ENCODE results near the gene CXCL8.

CXCL8 gene

DNA sequence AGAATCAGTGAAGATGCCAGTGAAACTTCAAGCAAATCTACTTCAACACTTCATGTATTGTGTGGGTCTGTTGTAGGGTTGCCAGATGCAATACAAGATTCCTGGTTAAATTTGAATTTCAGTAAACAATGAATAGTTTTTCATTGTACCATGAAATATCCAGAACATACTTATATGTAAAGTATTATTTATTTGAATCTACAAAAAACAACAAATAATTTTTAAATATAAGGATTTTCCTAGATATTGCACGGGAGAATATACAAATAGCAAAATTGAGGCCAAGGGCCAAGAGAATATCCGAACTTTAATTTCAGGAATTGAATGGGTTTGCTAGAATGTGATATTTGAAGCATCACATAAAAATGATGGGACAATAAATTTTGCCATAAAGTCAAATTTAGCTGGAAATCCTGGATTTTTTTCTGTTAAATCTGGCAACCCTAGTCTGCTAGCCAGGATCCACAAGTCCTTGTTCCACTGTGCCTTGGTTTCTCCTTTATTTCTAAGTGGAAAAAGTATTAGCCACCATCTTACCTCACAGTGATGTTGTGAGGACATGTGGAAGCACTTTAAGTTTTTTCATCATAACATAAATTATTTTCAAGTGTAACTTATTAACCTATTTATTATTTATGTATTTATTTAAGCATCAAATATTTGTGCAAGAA, 2.3 kb downstream of the CXCL8 start:
- no peaks in the 10 kb centered on the region for H3K9me3 ChIP-seq (ENCODE audit: control insufficient read depth, insufficient read depth, low read length)
- DNase-seq (ENCODE audit: low read depth, low spot score) = no peak
- H3K27ac ChIP-seq (ENCODE audit: low read length) = no peak overlapping the region
- H3K4me1 ChIP-seq (ENCODE audit: control insufficient read depth, insufficient read depth, low read length) = no peaks in the 10 kb centered on the region
- WGBS (ENCODE audit: insufficient coverage, insufficient read length) = no CpG with 5 or more reads among the region's 2 CpGs
- H3K27me3 ChIP-seq (ENCODE audit: control insufficient read depth, insufficient read depth, low read length) = no peaks in the 10 kb centered on the region
- H3K4me3 ChIP-seq (ENCODE audit: low read length) = no peak overlapping the region
- no peaks in the 10 kb centered on the region for H3K36me3 ChIP-seq (ENCODE audit: control insufficient read depth, insufficient read depth, low read length)

DNA sequence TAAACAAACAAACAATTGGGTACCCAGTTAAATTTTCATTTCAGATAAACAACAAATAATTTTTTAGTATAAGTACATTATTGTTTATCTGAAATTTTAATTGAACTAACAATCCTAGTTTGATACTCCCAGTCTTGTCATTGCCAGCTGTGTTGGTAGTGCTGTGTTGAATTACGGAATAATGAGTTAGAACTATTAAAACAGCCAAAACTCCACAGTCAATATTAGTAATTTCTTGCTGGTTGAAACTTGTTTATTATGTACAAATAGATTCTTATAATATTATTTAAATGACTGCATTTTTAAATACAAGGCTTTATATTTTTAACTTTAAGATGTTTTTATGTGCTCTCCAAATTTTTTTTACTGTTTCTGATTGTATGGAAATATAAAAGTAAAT, 2.9 kb downstream of the CXCL8 start:
- Histone ChIP-seq H3K27me3 (ENCODE audit: control insufficient read depth, insufficient read depth, low read length) (no peaks in the 10 kb centered on the region), H3K36me3 (ENCODE audit: control insufficient read depth, insufficient read depth, low read length) (no peaks in the 10 kb centered on the region), H3K27ac (ENCODE audit: low read length) (no peak overlapping the region), H3K4me1 (ENCODE audit: control insufficient read depth, insufficient read depth, low read length) (no peaks in the 10 kb centered on the region), H3K9me3 (ENCODE audit: control insufficient read depth, insufficient read depth, low read length) (no peaks in the 10 kb centered on the region), H3K4me3 (ENCODE audit: low read length) (no peak overlapping the region)
- no peak for DNase-seq (ENCODE audit: low read depth, low spot score)
- WGBS (ENCODE audit: insufficient coverage, insufficient read length) = no CpG with 5 or more reads among the region's 1 CpG

DNA sequence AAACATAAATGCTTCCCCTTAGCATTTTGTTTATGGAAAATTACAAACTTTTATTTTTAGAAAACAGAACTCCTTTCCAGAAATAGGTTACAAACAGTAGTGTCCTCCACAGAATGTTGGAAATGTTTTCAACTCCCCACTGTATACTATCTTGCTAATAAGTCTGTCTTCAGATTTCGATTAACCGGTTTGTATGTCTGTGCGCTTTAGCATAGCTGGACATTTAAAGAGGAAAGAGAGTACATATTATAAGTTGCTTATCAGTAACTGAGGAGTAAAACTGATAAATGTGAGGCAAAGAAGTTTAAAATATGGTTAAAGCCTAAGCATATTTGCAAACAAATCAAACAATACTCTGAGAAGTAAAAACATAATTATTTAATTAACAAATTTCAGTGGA, 3.4 kb downstream of the CXCL8 start:
- no peak overlapping the region for H3K27ac ChIP-seq (ENCODE audit: low read length)
- H3K4me3 ChIP-seq (ENCODE audit: low read length) = no peak overlapping the region
- no peaks in the 10 kb centered on the region for H3K9me3 ChIP-seq (ENCODE audit: control insufficient read depth, insufficient read depth, low read length)
- no peaks in the 10 kb centered on the region for H3K36me3 ChIP-seq (ENCODE audit: control insufficient read depth, insufficient read depth, low read length)
- WGBS (ENCODE audit: insufficient coverage, insufficient read length) = no CpG with 5 or more reads among the region's 3 CpGs
- DNase-seq (ENCODE audit: low read depth, low spot score) = no peak
- H3K27me3 ChIP-seq (ENCODE audit: control insufficient read depth, insufficient read depth, low read length) = no peaks in the 10 kb centered on the region
- H3K4me1 ChIP-seq (ENCODE audit: control insufficient read depth, insufficient read depth, low read length) = no peaks in the 10 kb centered on the region

DNA sequence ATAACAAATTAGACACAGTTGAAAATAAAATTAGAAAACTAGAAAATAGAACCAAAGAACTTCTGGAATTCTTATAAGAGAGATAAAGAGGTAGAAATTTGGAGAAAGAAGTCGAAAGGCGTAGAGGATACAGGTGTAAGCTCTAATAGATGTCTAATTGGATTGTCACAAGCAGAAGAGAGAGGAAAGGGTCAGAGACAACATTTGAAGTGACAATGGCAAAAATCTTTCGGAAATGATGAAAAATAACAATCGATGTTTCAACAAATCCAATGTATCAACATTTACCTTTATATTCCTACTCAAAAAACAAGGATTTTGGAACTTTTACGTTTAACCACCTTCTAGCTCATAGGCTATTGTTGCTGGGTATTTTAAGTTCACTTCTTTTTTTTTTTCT, 3.8 kb downstream of the CXCL8 start:
- H3K4me1 ChIP-seq (ENCODE audit: control insufficient read depth, insufficient read depth, low read length) = no peaks in the 10 kb centered on the region
- H3K27me3 ChIP-seq (ENCODE audit: control insufficient read depth, insufficient read depth, low read length) = no peaks in the 10 kb centered on the region
- no peak overlapping the region for H3K4me3 ChIP-seq (ENCODE audit: low read length)
- no peaks in the 10 kb centered on the region for H3K9me3 ChIP-seq (ENCODE audit: control insufficient read depth, insufficient read depth, low read length)
- no peaks in the 10 kb centered on the region for H3K36me3 ChIP-seq (ENCODE audit: control insufficient read depth, insufficient read depth, low read length)
- no peak for DNase-seq (ENCODE audit: low read depth, low spot score)
- 100% methylated on average over 2 of the region's 5 CpGs for WGBS (ENCODE audit: insufficient coverage, insufficient read length)
- no peak overlapping the region for H3K27ac ChIP-seq (ENCODE audit: low read length)

DNA sequence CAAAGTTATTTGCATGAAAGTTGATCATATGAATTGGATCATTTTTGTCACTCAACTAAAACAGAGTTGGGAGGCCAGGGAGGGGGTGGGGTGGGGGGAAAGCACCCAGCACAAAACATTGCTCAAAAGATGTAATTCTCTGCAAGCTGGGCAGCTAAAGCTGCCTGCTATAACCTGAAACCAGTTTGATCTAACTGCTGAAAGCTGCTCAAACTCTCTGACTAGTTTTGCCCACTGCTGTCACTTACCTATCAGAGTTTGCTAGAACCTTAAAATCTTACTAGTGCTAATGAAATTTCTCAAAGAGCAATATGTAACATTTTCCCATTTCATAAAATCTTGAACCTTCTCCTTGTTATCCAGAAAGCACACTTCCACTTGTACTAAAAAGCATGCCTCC, 10.4 kb downstream of the CXCL8 start:
- DNase-seq (ENCODE audit: low read depth, low spot score) = no peak
- Histone ChIP-seq H3K36me3 (ENCODE audit: control insufficient read depth, insufficient read depth, low read length) (no peaks in the 10 kb centered on the region), H3K27me3 (ENCODE audit: control insufficient read depth, insufficient read depth, low read length) (no peaks in the 10 kb centered on the region), H3K9me3 (ENCODE audit: control insufficient read depth, insufficient read depth, low read length) (no peaks in the 10 kb centered on the region), H3K4me1 (ENCODE audit: control insufficient read depth, insufficient read depth, low read length) (no peaks in the 10 kb centered on the region), H3K27ac (ENCODE audit: low read length) (no peak overlapping the region), H3K4me3 (ENCODE audit: low read length) (no peak overlapping the region)

DNA sequence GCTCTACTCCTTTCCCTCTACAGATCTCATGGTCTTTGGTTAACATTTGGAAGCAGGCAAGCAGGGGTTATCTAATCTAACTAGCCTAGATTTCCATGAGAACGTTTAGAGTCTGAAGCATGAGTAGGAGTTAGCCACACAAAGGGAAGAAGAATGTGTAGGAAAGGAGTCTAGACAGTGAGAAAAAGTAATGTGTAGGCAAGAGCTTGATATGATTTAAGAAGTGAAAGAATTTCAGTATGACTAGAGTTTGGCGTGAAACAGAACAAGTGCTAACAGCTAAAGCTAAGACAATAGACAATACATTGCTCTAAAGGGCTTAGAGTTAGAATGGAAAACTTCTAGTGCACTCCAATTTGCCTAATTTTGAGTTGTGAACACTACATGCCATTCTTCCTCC, 10.8 kb downstream of the CXCL8 start:
- Histone ChIP-seq H3K4me3 (ENCODE audit: low read length) (no peak overlapping the region), H3K4me1 (ENCODE audit: control insufficient read depth, insufficient read depth, low read length) (no peaks in the 10 kb centered on the region), H3K27ac (ENCODE audit: low read length) (no peak overlapping the region), H3K36me3 (ENCODE audit: control insufficient read depth, insufficient read depth, low read length) (no peaks in the 10 kb centered on the region), H3K27me3 (ENCODE audit: control insufficient read depth, insufficient read depth, low read length) (no peaks in the 10 kb centered on the region), H3K9me3 (ENCODE audit: control insufficient read depth, insufficient read depth, low read length) (no peaks in the 10 kb centered on the region)
- no peak for DNase-seq (ENCODE audit: low read depth, low spot score)
- WGBS (ENCODE audit: insufficient coverage, insufficient read length) = no CpG with 5 or more reads among the region's 2 CpGs

DNA sequence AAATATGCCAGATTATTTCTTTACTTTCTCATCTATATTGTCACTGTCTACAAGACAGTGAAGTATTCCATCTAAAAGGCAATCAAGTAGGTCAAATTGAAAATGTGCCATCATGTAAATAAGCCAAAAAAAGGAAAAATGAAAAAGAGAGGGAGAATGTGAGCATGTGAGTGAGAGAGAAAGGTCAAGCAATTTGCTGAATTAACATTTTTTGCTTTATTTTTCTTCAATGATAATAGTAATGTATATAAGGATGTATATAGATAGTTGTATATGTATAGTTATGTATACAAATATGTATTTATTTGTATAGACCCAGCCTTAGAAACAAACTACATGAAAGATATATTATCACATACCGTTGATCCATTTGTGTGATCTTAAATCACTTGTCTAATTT, 11.5 kb downstream of the CXCL8 start:
- H3K27me3 ChIP-seq (ENCODE audit: control insufficient read depth, insufficient read depth, low read length) = no peaks in the 10 kb centered on the region
- H3K4me3 ChIP-seq (ENCODE audit: low read length) = no peak overlapping the region
- DNase-seq (ENCODE audit: low read depth, low spot score) = no peak
- H3K27ac ChIP-seq (ENCODE audit: low read length) = no peak overlapping the region
- no peaks in the 10 kb centered on the region for H3K4me1 ChIP-seq (ENCODE audit: control insufficient read depth, insufficient read depth, low read length)
- H3K36me3 ChIP-seq (ENCODE audit: control insufficient read depth, insufficient read depth, low read length) = no peaks in the 10 kb centered on the region
- no CpG with 5 or more reads among the region's 1 CpG for WGBS (ENCODE audit: insufficient coverage, insufficient read length)
- no peaks in the 10 kb centered on the region for H3K9me3 ChIP-seq (ENCODE audit: control insufficient read depth, insufficient read depth, low read length)

DNA sequence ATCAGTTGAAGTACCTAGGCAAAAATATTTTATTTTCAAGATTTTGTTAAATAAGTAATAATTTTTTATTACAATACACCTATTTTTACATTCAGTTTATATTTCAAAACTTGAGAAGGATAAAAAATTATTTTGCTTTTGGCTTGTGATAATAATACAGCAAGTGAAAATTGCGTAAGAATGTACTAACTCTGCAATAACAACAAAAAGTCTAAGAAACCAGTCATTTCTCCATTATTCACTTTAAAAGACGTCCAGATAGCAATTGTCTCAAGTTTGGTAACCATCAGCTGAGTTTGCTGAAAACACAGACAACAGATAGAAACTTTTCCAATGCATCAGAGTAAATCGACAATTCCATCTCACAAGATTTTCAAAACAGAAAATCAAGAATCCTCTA, 12.1 kb downstream of the CXCL8 start:
- Histone ChIP-seq H3K4me1 (ENCODE audit: control insufficient read depth, insufficient read depth, low read length) (no peaks in the 10 kb centered on the region), H3K4me3 (ENCODE audit: low read length) (no peak overlapping the region), H3K27ac (ENCODE audit: low read length) (no peak overlapping the region), H3K27me3 (ENCODE audit: control insufficient read depth, insufficient read depth, low read length) (no peaks in the 10 kb centered on the region), H3K36me3 (ENCODE audit: control insufficient read depth, insufficient read depth, low read length) (no peaks in the 10 kb centered on the region), H3K9me3 (ENCODE audit: control insufficient read depth, insufficient read depth, low read length) (no peaks in the 10 kb centered on the region)
- no CpG with 5 or more reads among the region's 3 CpGs for WGBS (ENCODE audit: insufficient coverage, insufficient read length)
- DNase-seq (ENCODE audit: low read depth, low spot score) = no peak

DNA sequence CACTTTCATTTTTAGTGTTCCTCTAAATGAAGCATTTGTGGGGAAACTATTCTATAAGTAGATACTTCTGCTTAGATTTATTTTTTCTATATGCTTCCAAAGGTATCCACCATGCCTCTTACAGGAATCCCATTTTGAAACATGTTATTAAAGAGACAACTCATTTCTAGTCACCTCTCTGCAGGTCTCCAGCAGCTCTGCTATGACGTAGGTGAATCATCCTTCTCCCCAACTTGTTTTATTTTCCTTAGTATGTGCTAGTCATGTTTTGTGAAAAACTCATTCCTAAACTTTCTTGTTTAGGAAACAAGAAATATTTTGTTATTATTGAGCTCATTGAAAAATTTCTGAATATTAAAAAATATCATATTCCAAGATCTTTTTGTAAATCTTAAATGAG, 12.8 kb downstream of the CXCL8 start:
- DNase-seq (ENCODE audit: low read depth, low spot score) = no peak
- no peak overlapping the region for H3K27ac ChIP-seq (ENCODE audit: low read length)
- no CpG with 5 or more reads among the region's 1 CpG for WGBS (ENCODE audit: insufficient coverage, insufficient read length)
- H3K27me3 ChIP-seq (ENCODE audit: control insufficient read depth, insufficient read depth, low read length) = no peaks in the 10 kb centered on the region
- H3K36me3 ChIP-seq (ENCODE audit: control insufficient read depth, insufficient read depth, low read length) = no peaks in the 10 kb centered on the region
- H3K4me1 ChIP-seq (ENCODE audit: control insufficient read depth, insufficient read depth, low read length) = no peaks in the 10 kb centered on the region
- H3K4me3 ChIP-seq (ENCODE audit: low read length) = no peak overlapping the region
- no peaks in the 10 kb centered on the region for H3K9me3 ChIP-seq (ENCODE audit: control insufficient read depth, insufficient read depth, low read length)

DNA sequence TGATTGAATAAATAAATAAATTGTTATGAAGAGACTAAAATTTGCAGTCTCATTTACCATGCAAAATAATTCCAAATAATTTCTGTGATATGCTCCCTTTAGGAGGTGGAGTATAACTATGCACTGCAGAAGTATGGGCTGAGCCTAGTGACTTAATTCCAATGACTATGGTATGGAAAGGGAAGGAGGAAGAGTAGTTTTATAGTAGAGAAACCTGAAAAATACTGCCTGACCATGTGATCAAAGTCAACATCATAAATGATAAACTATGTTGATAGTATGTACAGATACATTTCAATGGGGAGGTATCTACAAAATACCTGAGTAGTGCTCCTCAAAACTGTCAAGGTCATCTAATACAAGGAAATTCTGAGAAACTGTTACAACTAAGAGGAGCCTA, 14.6 kb downstream of the CXCL8 start:
- no peak overlapping the region for H3K27ac ChIP-seq (ENCODE audit: low read length)
- no peaks in the 10 kb centered on the region for H3K27me3 ChIP-seq (ENCODE audit: control insufficient read depth, insufficient read depth, low read length)
- H3K4me1 ChIP-seq (ENCODE audit: control insufficient read depth, insufficient read depth, low read length) = no peaks in the 10 kb centered on the region
- H3K36me3 ChIP-seq (ENCODE audit: control insufficient read depth, insufficient read depth, low read length) = no peaks in the 10 kb centered on the region
- no peak overlapping the region for H3K4me3 ChIP-seq (ENCODE audit: low read length)
- no peaks in the 10 kb centered on the region for H3K9me3 ChIP-seq (ENCODE audit: control insufficient read depth, insufficient read depth, low read length)
- no peak for DNase-seq (ENCODE audit: low read depth, low spot score)

DNA sequence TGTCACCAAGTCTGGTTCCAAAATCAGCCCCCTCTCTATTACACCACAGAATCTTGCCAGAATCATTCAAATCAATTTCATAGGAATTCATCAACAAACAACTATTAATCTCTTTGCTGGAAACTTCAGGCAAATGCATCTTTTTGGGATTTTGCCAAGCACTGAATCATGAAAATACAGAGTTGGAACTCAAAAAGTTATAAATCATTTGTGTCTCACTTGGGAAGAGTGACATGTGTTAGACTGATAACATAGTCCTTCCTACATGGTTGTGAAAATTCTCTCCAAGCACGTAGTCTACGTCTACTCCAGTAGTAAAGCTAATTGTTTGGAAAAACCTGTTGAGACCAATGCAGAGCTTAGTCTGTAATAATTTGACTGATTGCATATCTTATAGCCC, 19.0 kb downstream of the CXCL8 start:
- no CpG with 5 or more reads among the region's 2 CpGs for WGBS (ENCODE audit: insufficient coverage, insufficient read length)
- no peak overlapping the region for H3K27ac ChIP-seq (ENCODE audit: low read length)
- H3K36me3 ChIP-seq (ENCODE audit: control insufficient read depth, insufficient read depth, low read length) = no peaks in the 10 kb centered on the region
- H3K9me3 ChIP-seq (ENCODE audit: control insufficient read depth, insufficient read depth, low read length) = no peaks in the 10 kb centered on the region
- no peak for DNase-seq (ENCODE audit: low read depth, low spot score)
- H3K4me3 ChIP-seq (ENCODE audit: low read length) = no peak overlapping the region
- no peaks in the 10 kb centered on the region for H3K4me1 ChIP-seq (ENCODE audit: control insufficient read depth, insufficient read depth, low read length)
- H3K27me3 ChIP-seq (ENCODE audit: control insufficient read depth, insufficient read depth, low read length) = no peaks in the 10 kb centered on the region

All from iPS DF 6.9 (cell line).